ENCODE results near the gene MYL7.

GRCh38 chr7:44180631-44181030, 39.5 kb upstream of the MYL7 start:
- TF ChIP-seq CTCF (IDR thresholded peaks at IDR 0.05) (no peak), POLR2A (IDR thresholded peaks at IDR 0.05) (no peak), EP300 (IDR thresholded peaks at IDR 0.05; ENCODE audit: low read depth) (no peak), POLR2AphosphoS5 (IDR thresholded peaks at IDR 0.05) (no peak)
